Spleen (tissue), 7 donors: ENCODE data around the gene PRDX4.

Source experiments
- POLR2A ChIP-seq, 3 donors: fragments of 450-650 bp; IDR thresholded peaks; one replicate each; pipeline ENCODE4 v1.5.1; 2017; ENCODE audit warnings: antibody characterized with exemption in 3 of 3, mild to moderate bottlenecking in 1 of 3
- POLR2AphosphoS5 ChIP-seq, 3 donors: sonication (generic); formaldehyde crosslinking; IDR thresholded peaks; one replicate each; pipeline ENCODE4 v1.5.1; 2017; ENCODE audit warnings: antibody characterized with exemption in 3 of 3
- TF ChIP-seq, protein P1 (sequence below), 11 experiments: fragments of 200-600 bp in 7 of 11; fragments of 450-650 bp in 4 of 11; sonication (generic) in 4 of 11; IDR thresholded peaks in 8 of 11; conservative IDR thresholded peaks in 3 of 11; 1 replicate in 7 of 11; 2 replicates in 4 of 11; pipeline versions ENCODE4 v1.4.0 to v1.8.0; 2016 to 2021; ENCODE audit warnings: antibody characterized with exemption in 11 of 11, inconsistent platforms in 4 of 11, mild to moderate bottlenecking in 1 of 11
- donor health status: DM: no; HTN: no; CAD: no; lungs with moderate emphysema.
- donor health status: DM: no; HTN: no; CAD: no.
- donor health status: DM: no; HTN: no; CAD: no.

DNA sequence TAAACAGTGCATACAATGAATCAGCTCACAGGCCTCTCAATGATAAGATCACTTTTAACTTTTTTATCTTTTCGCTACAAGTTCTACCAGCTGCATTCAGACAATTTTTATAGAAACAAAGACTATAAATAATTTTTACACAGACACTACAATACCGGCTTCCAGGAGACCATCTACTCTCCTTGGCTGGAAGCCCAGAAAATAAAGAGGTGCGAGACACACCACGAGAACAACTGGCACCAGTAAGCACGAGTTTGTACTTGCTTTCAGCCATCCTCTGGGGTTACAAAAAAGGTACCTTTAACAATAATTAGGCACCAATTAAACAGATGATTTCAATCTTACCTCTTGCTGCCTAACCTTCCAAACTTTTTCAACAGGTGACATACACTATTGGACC lies 11.2 kb upstream of the PRDX4 start:
- TF ChIP-seq, protein P1, sequence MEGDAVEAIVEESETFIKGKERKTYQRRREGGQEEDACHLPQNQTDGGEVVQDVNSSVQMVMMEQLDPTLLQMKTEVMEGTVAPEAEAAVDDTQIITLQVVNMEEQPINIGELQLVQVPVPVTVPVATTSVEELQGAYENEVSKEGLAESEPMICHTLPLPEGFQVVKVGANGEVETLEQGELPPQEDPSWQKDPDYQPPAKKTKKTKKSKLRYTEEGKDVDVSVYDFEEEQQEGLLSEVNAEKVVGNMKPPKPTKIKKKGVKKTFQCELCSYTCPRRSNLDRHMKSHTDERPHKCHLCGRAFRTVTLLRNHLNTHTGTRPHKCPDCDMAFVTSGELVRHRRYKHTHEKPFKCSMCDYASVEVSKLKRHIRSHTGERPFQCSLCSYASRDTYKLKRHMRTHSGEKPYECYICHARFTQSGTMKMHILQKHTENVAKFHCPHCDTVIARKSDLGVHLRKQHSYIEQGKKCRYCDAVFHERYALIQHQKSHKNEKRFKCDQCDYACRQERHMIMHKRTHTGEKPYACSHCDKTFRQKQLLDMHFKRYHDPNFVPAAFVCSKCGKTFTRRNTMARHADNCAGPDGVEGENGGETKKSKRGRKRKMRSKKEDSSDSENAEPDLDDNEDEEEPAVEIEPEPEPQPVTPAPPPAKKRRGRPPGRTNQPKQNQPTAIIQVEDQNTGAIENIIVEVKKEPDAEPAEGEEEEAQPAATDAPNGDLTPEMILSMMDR (IDR thresholded peaks at IDR 0.05 in 8 of 11, conservative IDR thresholded peaks at IDR 0.05 in 3 of 11): no peak
- TF ChIP-seq POLR2A (IDR thresholded peaks at IDR 0.05) (no peak), POLR2AphosphoS5 (IDR thresholded peaks at IDR 0.05) (no peak)
